Stomach (tissue), 4 donors: ENCODE data around the gene UCN3.

Experiments used
- POLR2A ChIP-seq, 4 donors: fragments of 450-650 bp; IDR thresholded peaks; one replicate each; pipeline ENCODE4 v1.6.1; 2016; ENCODE audit warnings: antibody characterized with exemption in 4 of 4, control low read depth in 2 of 4, mild to moderate bottlenecking in 1 of 4, moderate library complexity in 1 of 4
- POLR2AphosphoS5 ChIP-seq, 3 donors: sonication (generic); formaldehyde crosslinking; IDR thresholded peaks; one replicate each; pipeline ENCODE4 v1.6.1; 2016; ENCODE audit warnings: antibody characterized with exemption in 3 of 3
- TF ChIP-seq, protein P1 (sequence below), 7 experiments: fragments of 450-650 bp in 4 of 7; fragments of 200-600 bp in 3 of 7; sonication (generic) in 3 of 7; IDR thresholded peaks; one replicate each; pipeline ENCODE4 v1.5.1; 2016 to 2019; ENCODE audit warnings: antibody characterized with exemption in 7 of 7, control low read depth in 2 of 7, mild to moderate bottlenecking in 1 of 7

DNA sequence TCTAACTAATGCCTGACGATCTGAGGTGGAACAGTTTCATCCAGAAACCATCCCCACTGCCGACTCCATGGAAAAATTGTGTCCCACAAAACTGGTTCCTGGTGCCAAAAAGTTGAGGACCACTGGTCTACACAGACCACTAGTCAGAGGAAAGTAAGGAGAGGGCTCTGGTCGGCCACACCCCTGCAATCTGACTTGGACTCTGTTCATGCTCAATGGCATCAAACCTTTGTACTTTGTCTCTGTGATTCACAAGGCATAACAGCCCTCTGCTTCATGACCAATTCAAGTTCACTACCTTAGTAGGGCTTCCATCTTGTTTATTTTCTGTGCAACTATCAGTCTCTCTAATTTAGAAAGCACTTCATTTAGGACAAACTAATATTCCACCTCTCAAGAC lies 38.0 kb downstream of the UCN3 start:
- TF ChIP-seq, protein P1, sequence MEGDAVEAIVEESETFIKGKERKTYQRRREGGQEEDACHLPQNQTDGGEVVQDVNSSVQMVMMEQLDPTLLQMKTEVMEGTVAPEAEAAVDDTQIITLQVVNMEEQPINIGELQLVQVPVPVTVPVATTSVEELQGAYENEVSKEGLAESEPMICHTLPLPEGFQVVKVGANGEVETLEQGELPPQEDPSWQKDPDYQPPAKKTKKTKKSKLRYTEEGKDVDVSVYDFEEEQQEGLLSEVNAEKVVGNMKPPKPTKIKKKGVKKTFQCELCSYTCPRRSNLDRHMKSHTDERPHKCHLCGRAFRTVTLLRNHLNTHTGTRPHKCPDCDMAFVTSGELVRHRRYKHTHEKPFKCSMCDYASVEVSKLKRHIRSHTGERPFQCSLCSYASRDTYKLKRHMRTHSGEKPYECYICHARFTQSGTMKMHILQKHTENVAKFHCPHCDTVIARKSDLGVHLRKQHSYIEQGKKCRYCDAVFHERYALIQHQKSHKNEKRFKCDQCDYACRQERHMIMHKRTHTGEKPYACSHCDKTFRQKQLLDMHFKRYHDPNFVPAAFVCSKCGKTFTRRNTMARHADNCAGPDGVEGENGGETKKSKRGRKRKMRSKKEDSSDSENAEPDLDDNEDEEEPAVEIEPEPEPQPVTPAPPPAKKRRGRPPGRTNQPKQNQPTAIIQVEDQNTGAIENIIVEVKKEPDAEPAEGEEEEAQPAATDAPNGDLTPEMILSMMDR (IDR thresholded peaks at IDR 0.05), result no peak
- TF ChIP-seq POLR2A (IDR thresholded peaks at IDR 0.05) (no peak), POLR2AphosphoS5 (IDR thresholded peaks at IDR 0.05) (no peak)
